SH-SY5Y (cell line): ENCODE data around the gene SGCD.

Experiments
- GATA2 ChIP-seq: IDR thresholded peaks from 2 replicates; pipeline ENCODE4 v1.6.1; 2011; ENCODE audit warnings: mild to moderate bottlenecking, low read depth, low read length
- GATA3 ChIP-seq: IDR thresholded peaks from 2 replicates; pipeline ENCODE4 v1.6.1; 2011; ENCODE audit warnings: low read depth, mild to moderate bottlenecking, low read length, moderate library complexity

DNA sequence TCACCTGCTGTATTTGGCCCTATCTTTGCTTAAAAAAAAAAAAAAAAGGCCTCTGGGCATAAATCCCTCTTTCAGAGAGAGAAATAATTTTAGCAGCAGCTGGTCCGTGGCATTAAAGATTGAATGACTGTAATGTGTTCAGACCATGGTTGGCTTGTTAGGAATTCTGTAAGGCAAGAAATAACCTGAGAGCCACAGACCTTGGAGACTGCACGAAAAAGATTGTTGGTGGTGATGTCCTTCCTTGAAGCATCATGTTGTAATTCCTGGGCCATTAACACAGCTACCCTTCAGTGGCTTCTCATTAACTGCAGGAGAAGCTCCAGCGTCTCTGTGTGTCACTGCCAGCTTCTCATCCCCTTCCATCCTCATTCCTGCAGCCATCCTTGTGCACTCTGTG, 79.0 kb downstream of the SGCD start:
- no peak for TF ChIP-seq GATA2
- no peak for TF ChIP-seq GATA3
